ENCODE results near the gene CLDN22.

The CLDN22 gene

GRCh38 chr4:183321516-183321915 is 1.4 kb upstream of the CLDN22 start:
- no peak for DNase-seq (ENCODE audit: low spot score)

DNA sequence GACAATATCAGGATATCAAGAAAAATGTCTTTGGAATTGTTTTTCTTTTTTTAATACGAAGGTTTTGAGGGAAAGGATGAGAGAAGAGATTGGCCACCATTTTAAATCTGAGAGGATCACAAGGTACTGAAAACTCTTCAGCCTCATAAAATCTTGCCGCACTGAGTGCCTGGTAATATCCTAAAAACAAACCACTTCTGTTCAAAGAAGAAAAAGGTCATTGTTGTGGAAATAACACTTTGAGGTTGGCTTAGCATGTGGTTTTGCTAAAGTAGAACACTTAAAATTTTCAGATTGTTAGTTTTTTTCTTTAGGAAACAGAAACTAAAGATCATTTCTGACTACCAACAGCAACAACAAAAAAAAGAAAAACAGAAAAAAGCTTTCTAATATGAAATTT is 1.0 kb upstream of the CLDN22 start:
- no peak for DNase-seq (ENCODE audit: low spot score)

DNA sequence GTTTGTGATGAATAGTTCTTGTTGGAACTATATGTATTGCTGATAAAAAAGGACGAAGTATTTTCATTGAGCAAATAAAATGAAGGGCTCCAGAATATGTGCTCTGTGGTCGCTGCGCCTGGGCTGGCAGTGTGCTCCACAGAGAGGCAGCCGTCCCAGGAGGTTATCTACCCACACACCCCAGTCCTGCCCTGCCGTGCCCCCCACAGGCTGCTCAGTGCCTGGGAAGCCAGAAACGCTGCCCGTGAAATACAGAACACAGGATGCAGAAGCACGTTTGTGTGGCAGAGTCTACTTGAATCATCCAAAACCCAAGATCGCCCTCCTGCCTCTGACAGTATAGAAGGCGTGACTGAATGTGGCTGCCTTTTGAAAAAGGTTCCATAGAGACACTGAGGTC is 1.4 kb downstream of the CLDN22 start:
- DNase-seq (ENCODE audit: low spot score), result no peak

- DNase-seq (ENCODE audit: low spot score), result no peak
Observed at GRCh38 chr4:183314806-183315205, 5.3 kb downstream of the CLDN22 start.

- no peak for DNase-seq (ENCODE audit: low spot score)
Observed at GRCh38 chr4:183314336-183314735, 5.7 kb downstream of the CLDN22 start.

DNA sequence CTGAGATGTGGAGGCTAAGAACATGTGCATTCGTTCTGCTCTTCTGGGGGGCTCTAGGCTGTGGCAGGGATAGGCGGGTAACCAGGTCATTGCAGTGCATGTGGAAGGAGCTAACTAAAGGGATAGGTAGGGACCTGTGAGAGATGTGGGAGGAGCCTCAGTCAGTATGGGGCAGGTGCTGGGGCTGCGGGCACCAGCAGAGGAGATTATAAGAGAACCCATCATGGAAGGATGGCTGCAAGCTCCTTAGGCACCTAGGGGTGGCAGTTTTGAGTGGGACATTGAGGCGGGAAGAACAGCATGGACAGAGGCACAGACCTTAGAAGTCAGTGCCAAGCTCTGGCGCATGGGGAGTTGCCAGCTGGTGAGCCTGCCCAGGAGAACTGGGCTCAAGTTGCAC is 7.2 kb downstream of the CLDN22 start:
- no peak for DNase-seq (ENCODE audit: low spot score)

DNA sequence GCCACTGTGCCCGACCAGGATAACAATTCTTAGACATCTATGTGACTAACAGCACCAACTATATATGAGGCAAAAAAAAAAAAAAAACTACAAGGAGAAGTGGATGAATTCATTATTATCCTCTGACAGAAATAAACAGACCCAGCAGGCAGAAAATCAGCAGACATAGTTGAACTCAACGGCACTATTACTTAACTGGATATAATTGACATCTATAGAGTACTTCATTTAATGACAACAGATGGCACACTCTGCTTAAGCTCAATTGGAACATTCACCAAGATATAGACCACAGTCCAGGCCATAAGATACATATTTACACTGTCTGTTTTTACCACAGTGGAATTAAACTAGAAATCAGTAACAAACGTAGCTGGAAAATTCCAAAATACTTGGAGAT is 13.3 kb downstream of the CLDN22 start:
- no peak for DNase-seq (ENCODE audit: low spot score)

DNA sequence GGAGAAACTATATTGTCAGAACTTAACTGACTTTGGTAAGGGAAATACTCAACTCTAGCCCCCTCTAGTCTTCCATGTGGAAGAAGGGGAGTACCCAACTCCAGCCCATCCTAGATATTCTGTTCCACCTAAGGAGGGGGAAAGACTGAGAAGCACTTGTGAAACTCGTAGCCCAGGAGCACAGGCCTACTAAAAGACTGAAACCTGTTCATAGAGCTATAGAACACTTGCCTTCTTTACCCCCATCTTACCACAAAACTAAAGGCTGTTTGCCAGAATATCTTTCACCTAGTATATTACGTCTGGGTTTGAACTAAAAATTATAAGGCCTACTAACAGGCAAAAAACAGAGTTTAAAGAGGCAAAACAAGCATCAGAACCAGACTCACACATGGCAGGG is 15.5 kb downstream of the CLDN22 start:
- no peak for DNase-seq (ENCODE audit: low spot score)

DNA sequence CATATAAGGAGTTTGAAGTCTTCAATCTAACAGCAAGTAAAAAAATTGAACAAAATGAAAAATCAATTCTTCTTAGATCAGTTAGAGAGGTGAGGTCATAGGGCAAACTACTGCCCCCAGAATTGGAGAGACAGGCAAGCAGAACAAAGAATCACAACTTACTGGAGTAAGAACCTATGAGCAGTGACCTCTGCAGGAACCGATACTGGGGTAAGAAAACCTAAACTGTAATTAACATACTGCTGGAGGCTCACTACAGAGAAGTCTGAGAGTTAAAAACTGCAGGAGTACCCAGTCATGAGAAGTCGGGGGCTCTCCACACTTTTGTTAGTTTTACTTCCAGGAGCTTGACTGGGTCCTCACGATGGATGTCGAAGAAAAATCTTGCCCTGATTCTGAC is 16.0 kb downstream of the CLDN22 start:
- no peak for DNase-seq (ENCODE audit: low spot score)

DNA sequence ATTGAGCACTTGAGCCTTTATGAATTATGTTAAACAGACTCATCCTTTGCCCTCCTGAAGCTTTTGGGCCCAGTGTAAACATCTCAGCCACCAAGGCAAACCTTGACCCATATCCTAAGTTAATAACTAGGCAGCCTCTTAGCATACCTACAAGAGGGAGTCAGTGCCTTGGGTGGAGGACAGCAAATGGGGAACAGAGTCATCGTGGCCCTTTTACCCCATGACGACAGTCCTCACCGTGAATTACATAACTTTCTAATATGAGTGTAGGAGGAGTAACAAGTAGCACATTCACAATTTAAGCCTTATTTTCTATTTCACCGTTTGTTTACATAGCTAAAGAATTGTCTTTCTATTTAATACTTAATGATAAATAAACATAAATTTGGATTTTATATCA is 16.8 kb downstream of the CLDN22 start:
- no peak for DNase-seq (ENCODE audit: low spot score)

GRCh38 chr4:183300655-183301054 is 19.4 kb downstream of the CLDN22 start:
- DNase-seq (ENCODE audit: low spot score), result no peak

DNA sequence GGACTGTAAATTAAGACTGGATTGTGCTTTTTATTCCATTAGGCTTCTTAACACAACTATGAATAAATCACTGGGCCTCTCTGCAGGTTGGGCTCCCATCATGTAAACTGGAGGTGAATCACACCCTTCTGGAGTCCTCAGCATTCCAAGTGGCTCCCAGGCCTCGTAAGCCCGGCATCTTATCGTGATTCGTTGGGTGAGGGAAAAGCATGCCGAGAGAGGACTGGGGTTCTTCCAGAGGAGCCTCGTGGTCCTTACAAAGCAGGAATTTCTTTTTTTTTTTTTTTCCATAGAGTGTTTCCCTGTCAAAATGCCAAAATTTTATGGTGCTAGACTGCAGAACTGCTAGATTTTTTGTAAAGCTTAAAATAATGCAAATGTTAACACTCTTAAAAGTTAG is 20.0 kb downstream of the CLDN22 start:
- no peak for DNase-seq (ENCODE audit: low spot score)

GRCh38 chr4:183299464-183299863 is 20.6 kb downstream of the CLDN22 start:
- DNase-seq (ENCODE audit: low spot score), result no peak

GRCh38 chr4:183297675-183298074 is 22.4 kb downstream of the CLDN22 start:
- DNase-seq (ENCODE audit: low spot score), result no peak

GRCh38 chr4:183295711-183296110 is 24.4 kb downstream of the CLDN22 start:
- DNase-seq (ENCODE audit: low spot score), result no peak

- DNase-seq (ENCODE audit: low spot score), result no peak
Observed at GRCh38 chr4:183291070-183291469, 29.0 kb downstream of the CLDN22 start.

DNA sequence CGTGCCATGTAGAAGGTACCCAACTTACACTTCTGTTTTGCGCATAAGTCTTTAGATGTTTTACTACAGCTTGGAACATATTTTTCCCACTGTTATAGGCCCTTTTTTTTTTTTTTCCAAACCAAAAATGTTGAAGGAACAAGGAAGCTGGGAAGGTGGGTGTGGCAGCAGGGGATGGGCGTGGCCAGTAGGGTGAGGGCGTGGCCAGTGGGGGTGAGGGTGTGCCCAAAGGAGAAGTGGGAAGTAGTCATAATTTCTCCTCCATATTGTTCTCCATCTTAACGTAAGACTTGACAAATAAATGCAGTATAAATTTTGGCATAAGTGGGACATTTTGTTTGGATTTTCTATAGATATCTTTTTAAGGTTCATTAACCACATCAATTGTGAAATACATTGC is 30.4 kb downstream of the CLDN22 start:
- DNase-seq (ENCODE audit: low spot score), result no peak

DNA sequence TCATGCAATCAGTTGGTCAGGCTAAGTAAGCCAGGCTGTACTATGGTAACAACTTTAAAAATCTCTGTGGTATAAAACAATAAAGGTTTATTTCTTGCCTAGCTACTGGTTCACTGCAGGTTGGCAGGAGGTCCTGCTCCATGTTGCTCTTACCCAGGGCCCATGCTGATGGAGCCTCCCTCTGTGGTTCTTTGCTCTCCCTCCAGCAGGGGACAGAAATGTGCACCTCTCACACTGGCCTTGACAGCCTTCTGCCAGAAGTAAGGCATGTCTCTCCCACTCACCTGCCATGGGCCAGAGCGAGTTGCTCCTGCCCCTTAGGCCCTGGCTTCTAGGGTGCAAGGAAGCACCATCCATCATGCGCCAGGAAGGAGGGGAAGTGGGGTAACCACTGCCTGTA is 31.1 kb downstream of the CLDN22 start:
- no peak for DNase-seq (ENCODE audit: low spot score)

- no peak for DNase-seq (ENCODE audit: low spot score)
Observed at GRCh38 chr4:183287677-183288076, 32.4 kb downstream of the CLDN22 start.

- DNase-seq (ENCODE audit: low spot score), result no peak
Observed at GRCh38 chr4:183287309-183287659, 32.8 kb downstream of the CLDN22 start.

- DNase-seq (ENCODE audit: low spot score), result no peak
Observed at GRCh38 chr4:183286590-183287308, 33.3 kb downstream of the CLDN22 start.

DNA sequence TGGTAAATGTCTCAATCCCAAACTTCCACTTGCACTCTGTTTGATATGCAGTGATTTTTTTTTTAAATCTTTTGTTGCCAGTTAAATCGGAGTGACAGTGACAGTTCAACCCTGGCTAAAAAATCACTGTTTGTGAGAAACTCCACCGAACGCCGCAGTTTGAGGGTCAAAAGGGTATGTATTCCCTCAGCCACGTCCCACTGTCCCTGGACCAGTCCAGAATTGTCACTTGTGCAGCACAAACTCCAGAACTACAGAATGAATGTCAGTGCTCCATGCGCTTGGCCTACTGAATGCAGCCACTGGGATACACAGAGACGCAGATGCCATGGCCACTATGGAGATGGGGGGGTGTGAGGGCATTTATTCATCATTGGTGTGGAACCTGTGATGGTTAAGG is 34.2 kb downstream of the CLDN22 start:
- no peak for DNase-seq (ENCODE audit: low spot score)

- no peak for DNase-seq (ENCODE audit: low spot score)
Observed at GRCh38 chr4:183284965-183285364, 35.1 kb downstream of the CLDN22 start.

DNA sequence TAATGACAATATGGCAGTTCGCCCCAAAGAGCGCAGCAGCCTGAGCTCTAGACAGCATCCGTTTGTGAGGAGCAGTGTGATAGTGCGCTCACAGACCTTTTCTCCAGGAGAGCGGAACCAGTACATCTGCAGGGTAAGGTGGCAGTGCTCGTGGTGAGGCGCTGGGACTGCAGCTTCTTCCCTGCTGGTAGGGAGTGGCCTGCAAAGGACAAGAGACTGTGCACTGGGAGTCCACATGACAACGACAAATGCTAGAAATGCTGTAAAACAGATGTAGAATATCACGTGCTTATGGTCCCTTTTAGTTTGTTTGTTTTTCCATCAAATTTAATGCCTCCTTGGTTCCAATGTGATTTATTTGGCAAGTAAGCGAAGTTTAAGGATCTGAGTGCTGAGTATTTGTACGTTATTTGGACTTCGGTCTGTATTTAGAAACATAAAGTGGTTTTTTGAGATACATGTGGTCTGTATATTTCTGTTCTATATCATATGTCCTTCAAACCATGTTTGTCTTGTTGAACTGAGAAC is 35.8 kb downstream of the CLDN22 start:
- DNase-seq (ENCODE audit: low spot score), result no peak

Measured in D341Med (cell line).